GM19099 (cell line): Measurements from ENCODE around the gene DYNLT1.

Source experiments
- POLR2A ChIP-seq: IDR thresholded peaks from 3 replicates; pipeline ENCODE4 v1.6.1; 2011; ENCODE audit warnings: low read depth; ENCODE audit not compliant: insufficient read length; ENCODE audit errors: extremely low read depth

Gene DYNLT1

DNA sequence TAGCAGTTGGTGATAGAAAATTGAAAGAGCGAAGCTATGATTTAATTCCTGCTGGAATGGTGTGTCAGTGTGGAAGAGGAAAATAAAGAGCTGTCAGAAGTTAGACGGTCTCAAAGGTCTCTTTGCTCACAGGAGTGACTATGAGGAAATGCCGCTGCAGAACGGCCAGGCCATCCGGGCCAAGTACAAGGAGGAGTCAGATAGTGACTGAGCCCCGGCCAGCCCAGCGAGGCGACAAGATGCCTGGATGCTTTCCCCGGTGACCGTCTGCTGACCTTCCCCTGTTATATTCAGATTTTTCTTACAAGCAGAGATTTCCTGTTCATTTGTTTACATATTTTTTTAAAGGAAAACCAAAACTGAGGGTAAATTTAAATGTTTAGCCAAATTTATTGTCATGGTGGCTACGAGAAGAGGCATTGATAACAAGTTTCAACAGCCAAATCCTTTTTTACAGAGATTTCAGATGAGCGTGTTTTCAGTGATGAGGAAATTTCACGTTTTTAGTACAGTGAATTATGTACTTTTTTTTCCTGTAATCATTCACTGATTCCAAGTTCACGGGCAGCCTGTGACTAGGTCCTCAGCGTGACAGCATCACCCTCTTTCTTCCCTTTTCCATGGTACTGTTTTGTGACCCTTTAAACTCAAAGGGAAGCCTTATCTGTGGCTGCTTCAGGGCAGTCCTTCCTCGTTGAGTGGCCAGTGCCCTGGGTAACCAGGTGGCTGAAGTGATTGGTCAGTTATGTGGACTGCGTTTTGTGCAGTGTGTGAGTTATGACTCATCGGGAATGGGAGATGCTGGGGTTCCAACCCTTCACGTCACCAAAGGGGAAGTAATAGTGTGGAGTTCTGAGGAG, 12.6 kb downstream of the DYNLT1 start:
- TF ChIP-seq POLR2A = no peak

DNA sequence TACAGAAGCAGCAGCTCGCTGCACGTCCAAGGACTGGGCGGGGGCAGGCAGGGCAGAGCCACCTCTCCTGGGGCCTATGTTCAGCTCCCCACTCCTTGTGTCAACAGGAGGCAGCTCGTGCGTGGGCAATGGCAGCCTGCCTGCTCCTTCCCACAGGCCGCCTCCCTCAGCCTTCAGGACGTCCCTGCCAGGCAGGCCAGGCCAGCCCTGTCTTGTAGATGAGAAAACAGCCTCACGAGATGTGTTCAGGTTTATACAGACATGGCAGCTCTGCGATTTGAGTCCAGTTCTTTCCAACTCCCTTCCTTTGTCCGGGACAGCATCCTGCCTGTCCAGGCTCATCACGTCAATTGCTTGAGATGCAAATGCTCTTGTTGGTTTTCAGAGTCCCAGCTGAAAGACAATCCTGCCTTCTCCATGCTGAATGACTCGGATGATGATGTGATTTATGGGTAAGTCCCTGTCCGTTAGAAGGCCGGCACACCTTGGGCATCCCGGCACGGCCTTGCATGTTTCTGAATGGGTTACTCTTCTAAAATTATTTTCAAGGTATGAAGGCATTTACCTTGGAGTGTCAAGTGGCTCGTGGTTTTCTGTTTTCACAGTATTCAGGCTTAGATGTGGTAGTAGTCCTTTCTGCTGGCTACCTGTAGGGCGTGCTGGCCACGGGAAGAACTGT, 13.5 kb downstream of the DYNLT1 start:
- TF ChIP-seq POLR2A = no peak

DNA sequence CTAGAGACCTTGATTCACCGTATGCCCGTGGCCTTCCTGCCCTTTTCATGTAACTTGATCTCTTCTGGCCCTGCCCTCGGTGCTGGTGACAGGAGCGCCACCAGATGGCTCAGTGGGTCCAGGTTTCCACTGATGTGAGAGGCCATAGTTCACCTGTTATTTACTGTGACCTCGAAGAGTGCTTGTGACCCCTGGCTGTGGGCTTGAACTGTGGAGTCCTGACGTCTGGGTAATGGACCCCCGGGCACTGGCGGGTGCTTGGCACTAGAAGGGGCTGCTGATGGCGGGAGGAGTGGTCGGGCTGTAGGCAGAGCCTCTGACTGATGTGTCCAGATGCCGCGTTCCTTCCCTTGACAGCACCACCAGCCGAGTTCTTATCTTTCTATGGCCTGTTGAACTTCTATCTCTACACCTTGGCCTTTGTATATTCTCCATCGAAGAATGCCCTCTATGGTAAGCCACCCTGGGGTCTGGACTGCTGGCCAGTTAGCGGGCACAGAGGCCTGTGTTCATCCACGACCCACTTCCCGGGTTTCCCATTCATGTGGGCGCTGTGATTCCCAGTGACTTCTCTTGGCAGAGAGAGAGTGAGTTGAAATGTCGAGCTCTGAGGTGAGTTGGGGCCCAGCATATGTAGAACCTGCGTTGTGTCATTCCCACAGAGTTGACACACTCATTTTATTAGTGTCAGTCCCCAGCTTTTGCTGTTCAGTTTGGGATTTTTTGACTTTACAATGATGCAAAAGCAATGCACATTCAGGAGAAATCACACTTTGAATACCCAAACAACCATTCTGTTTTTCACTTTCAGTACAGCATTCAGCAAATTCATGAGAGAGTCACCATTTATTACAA, 14.9 kb downstream of the DYNLT1 start:
- TF ChIP-seq POLR2A = no peak

DNA sequence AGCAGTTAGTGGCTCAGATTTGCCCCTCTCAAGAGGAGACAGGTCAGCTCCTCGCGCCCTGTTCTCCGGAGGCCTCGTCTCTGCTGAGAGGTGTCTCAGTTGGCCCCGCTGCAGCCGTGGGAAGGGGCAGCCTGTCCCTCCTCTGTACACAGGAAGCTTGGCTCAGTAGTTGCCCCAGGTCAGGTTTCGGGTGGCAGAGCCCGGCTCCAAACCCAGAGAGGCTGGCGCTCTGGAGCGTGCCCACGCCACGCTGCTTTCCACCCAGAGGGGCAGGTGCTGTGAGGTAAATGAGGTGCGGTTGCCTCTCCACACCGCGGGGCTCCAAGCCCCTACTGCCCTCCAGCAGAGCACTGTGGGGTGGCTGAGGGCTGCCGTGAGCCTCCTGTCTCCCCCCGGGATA, 16.0 kb downstream of the DYNLT1 start:
- no peak for TF ChIP-seq POLR2A

DNA sequence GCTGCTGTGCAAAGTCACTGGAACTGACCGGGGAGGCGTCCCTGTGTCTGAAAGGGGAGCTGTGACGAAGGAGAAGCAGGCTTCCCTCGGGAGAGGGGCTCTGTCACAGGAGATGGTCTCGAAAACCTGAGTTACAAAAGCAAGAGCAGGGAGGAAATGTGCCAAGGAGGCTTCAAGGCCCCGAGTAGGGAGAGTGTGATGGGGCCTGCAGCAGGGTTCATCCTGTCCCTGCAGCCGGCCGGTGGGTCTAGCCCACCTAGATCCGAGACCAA, 16.7 kb downstream of the DYNLT1 start:
- TF ChIP-seq POLR2A = no peak

DNA sequence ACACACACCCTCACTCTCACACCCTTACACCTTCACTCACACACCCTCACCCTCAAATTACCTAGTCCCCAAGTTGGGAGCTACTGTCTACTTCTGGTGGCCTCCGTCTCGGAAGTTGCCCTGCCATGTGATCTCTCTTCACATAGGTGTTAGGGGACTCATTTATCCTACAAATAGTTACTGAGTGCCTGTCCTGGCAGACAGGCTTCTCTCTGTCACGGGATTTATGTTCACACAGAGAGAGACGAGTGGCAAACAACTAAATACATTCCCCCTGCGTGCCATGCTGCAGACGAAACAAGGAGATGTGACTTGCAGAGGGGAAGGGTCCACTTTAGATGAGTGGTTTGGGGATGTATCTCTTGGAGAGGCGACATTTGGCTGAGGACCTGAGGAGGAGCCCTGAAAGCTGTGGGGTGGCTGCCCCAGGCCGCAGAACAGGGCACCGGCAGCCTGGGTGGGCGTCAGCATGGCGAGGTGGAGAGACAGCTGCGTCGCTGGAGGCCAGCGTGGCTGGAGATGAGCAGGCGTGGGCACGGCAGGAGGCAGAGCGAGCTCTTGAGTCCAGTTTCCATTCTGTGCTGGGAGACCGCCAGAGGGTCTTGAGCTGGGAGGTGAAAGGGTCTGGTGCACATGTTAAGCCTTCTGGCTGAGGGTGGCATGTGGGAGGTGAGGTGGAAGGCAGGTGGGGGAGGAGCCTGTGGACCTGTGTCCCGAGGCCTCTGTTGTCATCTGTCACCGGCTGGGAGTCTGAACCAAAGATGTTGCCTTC, 17.2 kb downstream of the DYNLT1 start:
- no peak for TF ChIP-seq POLR2A

DNA sequence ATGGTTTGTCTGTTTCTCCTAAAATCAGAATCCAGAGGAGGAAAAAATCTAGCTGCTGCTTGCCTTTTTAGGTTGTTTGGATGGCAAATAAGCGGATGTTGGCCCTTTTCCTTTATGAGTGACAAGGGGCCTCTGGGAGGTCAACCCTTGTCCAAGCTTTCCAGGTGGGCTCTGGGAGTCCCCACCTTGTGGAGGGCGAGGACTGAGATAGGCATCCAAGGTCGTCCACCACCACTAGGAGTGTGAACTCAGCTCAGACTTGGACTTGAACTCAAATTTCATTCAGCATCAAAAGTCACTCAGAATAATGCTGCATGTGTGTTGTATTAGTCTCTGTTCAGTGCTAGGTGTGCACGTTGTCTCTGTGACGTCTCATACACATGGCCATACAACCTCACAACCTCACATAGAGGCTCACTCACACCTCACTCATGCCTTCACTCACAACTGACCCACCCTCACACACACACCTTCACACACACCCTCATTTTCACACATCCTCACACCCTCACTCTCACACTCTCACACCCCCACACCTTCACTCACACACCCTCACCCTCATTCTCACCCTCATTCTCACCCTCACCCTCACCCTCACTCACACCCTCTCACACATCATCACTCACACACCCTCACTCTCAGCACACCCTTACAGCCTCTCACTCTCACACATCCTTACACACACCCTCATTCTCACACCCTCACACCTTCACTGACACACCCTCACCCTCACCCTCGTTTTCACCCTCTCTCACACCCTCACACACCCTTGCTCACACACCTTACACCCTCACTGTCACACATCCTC, 18.0 kb downstream of the DYNLT1 start:
- no peak for TF ChIP-seq POLR2A

DNA sequence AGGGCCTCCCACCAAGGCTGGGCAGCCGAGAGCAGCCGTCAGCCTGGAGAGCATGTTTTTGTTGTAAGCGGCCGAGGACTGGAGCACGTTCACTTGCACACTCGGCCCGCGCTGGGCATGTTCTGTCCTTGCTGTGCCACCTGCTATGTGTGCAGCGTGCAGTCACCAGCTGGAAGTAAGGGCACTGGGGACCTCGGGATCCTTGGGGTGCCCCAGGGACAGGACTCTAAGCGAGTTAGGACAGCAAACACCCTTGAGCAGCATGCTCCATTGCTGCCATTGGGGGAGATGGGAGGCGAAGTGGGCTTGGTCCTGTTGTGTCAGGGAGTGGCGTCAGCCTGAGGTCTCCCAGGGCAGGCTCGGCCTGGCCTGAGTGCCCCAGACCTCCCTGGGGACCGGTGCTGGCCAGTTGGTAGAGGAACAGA, 18.6 kb downstream of the DYNLT1 start:
- TF ChIP-seq POLR2A = no peak

DNA sequence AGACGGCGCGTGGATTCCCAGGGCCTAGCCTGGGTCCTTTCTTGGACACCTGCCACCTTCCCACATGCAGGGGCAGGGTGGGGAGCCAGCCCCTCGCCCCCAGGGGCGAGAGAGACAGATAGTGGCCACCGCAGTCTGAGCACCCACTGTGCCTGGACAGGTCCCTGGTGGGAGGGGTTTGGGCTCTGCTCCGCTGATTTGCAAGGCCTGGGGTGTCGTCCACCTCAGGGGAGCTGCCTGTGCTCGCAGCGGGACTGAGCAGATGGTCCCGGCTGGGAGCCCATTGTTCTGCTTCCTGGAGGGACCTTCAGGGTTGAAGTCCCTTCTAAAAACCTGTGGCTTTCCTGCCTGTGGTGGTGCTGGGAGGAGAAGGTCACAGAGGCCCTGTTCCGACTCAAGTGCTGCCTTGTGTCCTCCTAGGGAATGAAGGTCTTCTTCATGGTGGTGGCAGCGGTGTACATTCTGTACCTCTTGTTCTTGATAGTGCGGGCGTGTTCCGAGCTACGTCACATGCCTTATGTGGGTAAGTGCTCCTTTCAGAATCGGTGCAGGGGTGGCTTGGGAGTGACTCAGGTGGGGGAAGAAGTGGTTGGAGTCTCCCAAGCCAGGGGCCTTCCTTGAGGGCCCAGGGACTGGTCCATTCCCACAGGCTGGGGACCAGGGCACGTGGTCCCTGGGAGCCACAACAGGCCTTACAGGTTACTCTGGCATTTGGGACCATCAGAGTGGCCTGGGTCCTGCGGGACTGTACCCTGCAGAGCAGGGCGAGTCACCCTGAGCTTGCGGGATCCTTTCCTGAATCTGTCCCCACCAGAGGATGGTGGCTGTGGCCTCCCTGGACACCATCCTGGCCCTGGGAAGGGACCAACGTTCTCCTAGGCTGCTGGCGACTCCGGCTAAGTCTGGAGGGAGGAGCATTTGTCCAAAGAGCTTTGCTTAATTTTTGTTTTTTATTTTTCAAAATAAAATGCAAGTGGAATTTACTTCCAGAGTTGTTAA, 19.6 kb downstream of the DYNLT1 start:
- no peak for TF ChIP-seq POLR2A

DNA sequence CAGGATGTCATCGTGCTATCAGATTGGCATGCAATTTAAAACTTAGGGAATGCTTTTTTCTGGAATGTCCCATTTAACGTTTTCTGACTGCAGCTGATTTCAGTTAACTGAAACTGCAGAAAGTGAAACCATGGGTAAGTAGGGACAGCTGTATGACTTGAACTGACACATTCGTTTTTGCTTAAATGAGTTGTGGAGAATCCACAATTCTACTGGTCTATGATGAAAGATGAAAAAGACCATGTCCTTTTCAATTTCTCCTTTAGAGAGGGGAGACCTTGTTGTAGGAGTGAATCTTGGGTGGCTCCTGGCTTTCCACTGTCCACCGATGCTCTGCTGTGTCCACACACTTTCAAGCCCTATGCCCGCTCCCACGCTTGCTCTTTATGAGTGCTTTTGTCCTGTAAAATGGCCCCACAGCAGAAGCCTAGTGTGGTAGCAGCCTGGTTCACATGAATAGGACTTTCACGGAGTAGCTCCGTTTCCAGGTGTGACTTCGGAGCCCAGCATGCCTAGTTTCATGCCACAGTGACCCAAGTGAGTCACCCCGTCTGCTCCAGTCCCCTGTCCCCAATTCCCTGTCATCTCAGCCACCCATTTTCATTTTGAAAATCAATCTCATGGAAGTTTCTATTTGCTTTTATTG, 21.9 kb downstream of the DYNLT1 start:
- no peak for TF ChIP-seq POLR2A

DNA sequence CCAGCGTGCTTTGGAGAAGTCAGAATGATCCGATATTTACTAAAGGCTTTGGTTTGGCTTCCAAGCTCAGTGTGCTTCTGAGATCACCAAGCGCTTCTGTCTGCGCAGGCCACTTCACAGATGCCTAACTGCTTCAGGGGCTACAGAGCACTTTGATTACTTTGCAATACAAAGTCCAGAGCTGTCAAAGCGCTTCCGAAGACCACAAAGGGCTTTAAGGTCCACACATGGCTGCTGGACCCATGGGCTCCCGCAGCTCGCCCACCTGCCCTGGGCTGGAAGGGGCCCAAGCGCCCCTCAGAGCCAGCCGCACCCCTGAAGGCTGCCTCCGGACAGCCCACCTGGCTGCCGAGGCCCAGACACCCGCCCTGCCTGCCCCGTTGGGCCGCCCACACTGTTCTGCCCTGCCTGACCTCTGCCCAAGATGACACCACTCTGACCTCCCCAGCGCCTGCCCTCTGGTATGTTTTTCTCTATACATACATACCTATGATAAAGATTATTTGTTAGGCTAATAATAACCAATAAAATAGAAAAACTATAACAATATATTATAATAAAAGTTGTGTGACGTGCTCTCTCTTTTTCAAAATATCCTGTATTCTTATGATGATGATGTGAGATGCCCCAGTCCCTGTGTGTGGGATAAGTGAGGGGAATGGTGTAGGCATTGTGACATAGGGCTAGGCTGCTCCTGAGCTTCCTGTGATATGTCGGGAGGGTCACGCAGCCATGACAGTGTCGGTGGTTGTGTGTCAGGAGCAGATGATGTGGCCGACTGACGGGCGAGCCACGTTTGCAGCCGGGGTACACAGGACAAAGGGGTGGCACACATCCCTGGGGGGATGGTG, 22.6 kb downstream of the DYNLT1 start:
- TF ChIP-seq POLR2A = no peak
